ENCODE data around the gene PTCH2. TPM values are rescaled to one million over a fixed set of nuclear protein-coding genes. Genes with fewer than 3 reads are reported as not detected.

PTCH2 gene
- total and polyA plus RNA-seq, 2 donors (not counting 1 experiment from before 2014, with no cell fraction given), result 1.3 to 1.7 TPM

- CTCF ChIA-PET, result no interaction called here
- no peaks in the 10 kb centered on the region for H3K79me2 ChIP-seq (ENCODE audit: control insufficient read depth, insufficient read depth, low read length)
These were observed 19.9 kb upstream of the PTCH2 start for GRCh38 chr1:44862829-44863401.

More at GRCh38 chr1:44862829-44863401, 19.9 kb upstream of the PTCH2 start:
- peaks cover 18% of the 10 kb centered on the region for H3K4me1 Mint-ChIP-seq
- Histone ChIP-seq H3K4me3 (ENCODE audit: control extremely low read depth in 1 of 5, extremely low read depth in 1 of 5, insufficient read depth in 1 of 5, low read depth in 2 of 5, low read length in 4 of 5) (no peak overlapping the region), H3K4me1 (ENCODE audit: control insufficient read depth in 2 of 2, insufficient read depth in 2 of 2, low read length in 2 of 2) (peaks cover 16% of the 10 kb centered on the region in 2 donors), H2AFZ (ENCODE audit: insufficient read depth, low read depth, low read length, poor library complexity, severe bottlenecking) (no peak overlapping the region), H3K9ac (ENCODE audit: low read length) (no peak overlapping the region), H3K9me3 (ENCODE audit: control extremely low read depth in 1 of 3, control insufficient read depth in 2 of 3, insufficient read depth in 1 of 3, low read length in 2 of 3) (no peaks in the 10 kb centered on the region), H3K27me3 (replicated peaks in 1 of 4; ENCODE audit: control extremely low read depth in 1 of 4, control insufficient read depth in 3 of 4, insufficient read depth in 4 of 4, low read length in 3 of 4) (no peaks in the 10 kb centered on the region), H3K27ac (ENCODE audit: low read length in 2 of 2) (no peak overlapping the region), H4K20me1 (ENCODE audit: control insufficient read depth, insufficient read depth, low read length, poor library complexity, severe bottlenecking) (no peaks in the 10 kb centered on the region), H3K36me3 (replicated peaks in 1 of 2; ENCODE audit: control extremely low read depth in 1 of 2, control insufficient read depth in 1 of 2, extremely low read depth in 1 of 2, insufficient read depth in 2 of 2, low read length in 1 of 2) (peaks cover 0 to 10% of the 10 kb centered on the region in 2 experiments), H3K4me2 (replicated peaks; ENCODE audit: low read depth, low read length, poor library complexity, severe bottlenecking) (no peak overlapping the region)
- DNase-seq (no peak), ATAC-seq (ENCODE audit: low read depth) (no peak)
- no peak overlapping the region for H3K27ac Mint-ChIP-seq
- H3K27me3 Mint-ChIP-seq, result no peaks in the 10 kb centered on the region
- intact Hi-C loops (cut with micrococcal nuclease), result no loop called here
- no CpG with 5 or more reads among the region's 5 CpGs for WGBS (ENCODE audit: insufficient coverage)
- no peaks in the 10 kb centered on the region for H3K9me3 Mint-ChIP-seq (ENCODE audit: insufficient read depth)
- TF ChIP-seq EZH2 (IDR thresholded peaks at IDR 0.05; ENCODE audit: borderline replicate concordance, insufficient read depth, low read depth, low read length, poor library complexity, severe bottlenecking) (no peak), CTCF (IDR thresholded peaks at IDR 0.05) (no peak)
- POLR2A ChIA-PET, result no interaction called here
- no peak overlapping the region for H3K4me3 Mint-ChIP-seq
